HepG2 (cell line): ENCODE results near the gene GDF7.

Experiments
- CTCF ChIP-seq: sonication (generic); formaldehyde crosslinking; IDR thresholded peaks from 2 replicates; pipeline ENCODE4 v1.5.0; 2020; ENCODE audit warnings: mild to moderate bottlenecking, missing genetic modification reagents, moderate library complexity
- HMGXB4 ChIP-seq, 2 experiments: sonication (generic) in 1 of 2; formaldehyde crosslinking in 1 of 2; IDR thresholded peaks; 2 replicates each; pipeline versions ENCODE4 v1.4.0 to v1.6.1; 2018 to 2020; ENCODE audit warnings: missing genetic modification reagents in 2 of 2, borderline replicate concordance in 1 of 2, low read depth in 1 of 2, mild to moderate bottlenecking in 1 of 2, missing biosample characterization in 1 of 2
- NFE2L2 ChIP-seq: fragments of 150-350 bp; IDR thresholded peaks from 2 replicates; pipeline ENCODE4 v1.6.1; 2014; ENCODE audit warnings: low read length
- NKX3-1 ChIP-seq: sonication (generic); formaldehyde crosslinking; IDR thresholded peaks from 2 replicates; pipeline ENCODE4 v1.5.0; 2020; ENCODE audit warnings: missing genetic modification reagents
- RBAK ChIP-seq: sonication (generic); formaldehyde crosslinking; IDR thresholded peaks from 2 replicates; pipeline ENCODE4 v1.5.1; 2020; ENCODE audit warnings: mild to moderate bottlenecking, missing genetic modification reagents
- RFX5 ChIP-seq: IDR thresholded peaks from 2 replicates; pipeline ENCODE4 v1.6.1; 2011; ENCODE audit warnings: low read depth, low read length, improper control_type of control experiment
- SYNCRIP ChIP-seq: fragments of 200-400 bp; formaldehyde crosslinking; IDR thresholded peaks from 2 replicates; pipeline ENCODE4 v1.6.1; 2018; ENCODE audit warnings: mild to moderate bottlenecking, low read depth, low read length; ENCODE audit not compliant: insufficient read depth
- TCF7L2 ChIP-seq: IDR thresholded peaks from 2 replicates; pipeline ENCODE4 v1.6.1; 2011; ENCODE audit warnings: mild to moderate bottlenecking, low read depth, low read length, moderate library complexity
- ZBTB4 ChIP-seq: sonication (generic); formaldehyde crosslinking; IDR thresholded peaks from 2 replicates; pipeline ENCODE4 v1.4.0; 2020; ENCODE audit warnings: missing genetic modification reagents, mild to moderate bottlenecking, borderline replicate concordance
- ZBTB43 ChIP-seq: sonication (generic); formaldehyde crosslinking; conservative IDR thresholded peaks from 2 replicates; pipeline ENCODE4 v1.4.0; 2020; ENCODE audit warnings: missing genetic modification reagents
- ZNF563 ChIP-seq: sonication (generic); formaldehyde crosslinking; IDR thresholded peaks from 2 replicates; pipeline ENCODE4 v1.8.0; 2022; ENCODE audit warnings: mild to moderate bottlenecking, moderate library complexity, missing genetic modification reagents
- ZNF784 ChIP-seq: sonication (generic); formaldehyde crosslinking; IDR thresholded peaks from 2 replicates; pipeline ENCODE4 v1.5.1; 2020; ENCODE audit warnings: missing genetic modification reagents, mild to moderate bottlenecking, borderline replicate concordance

- TF ChIP-seq TCF7L2 (no peak), RBAK (CRISPR knock-in tag) (no peak), CTCF (CRISPR knock-in tag) (no peak), ZNF563 (CRISPR knock-in tag) (no peak), ZBTB43 (CRISPR knock-in tag) (no peak), SYNCRIP (no peak), HMGXB4 (CRISPR knock-in tag; IDR thresholded peaks at IDR 0.05; ENCODE audit: borderline replicate concordance in 1 of 2, low read depth in 1 of 2) (no peak), RFX5 (no peak), ZNF784 (CRISPR knock-in tag) (no peak), NKX3-1 (no peak), ZBTB4 (CRISPR knock-in tag) (no peak), NFE2L2 (no peak)
Measured at GRCh38 chr2:20689428-20690264, 22.7 kb downstream of the GDF7 start.
